OCI-LY3 (cell line): Measurements from ENCODE around the gene KRTAP1-5.
"Not testable (repeated sequence)": the region's sequence is repeated elsewhere in the genome, so short reads cannot be mapped to it uniquely, and the experiment has no call there.

Source experiments
- H2AFZ ChIP-seq: fragments of 200-600, 300-600 bp; shearing (Covaris generic); 2 replicates; pipeline ENCODE4 v1.6.0; 2014; ENCODE audit warnings: antibody characterized with exemption, low read depth, low read length
- H3K27ac ChIP-seq: fragments of 200-600, 300-600 bp; sonication (generic); 2 replicates; pipeline ENCODE4 v1.5.1; 2014; ENCODE audit warnings: mild to moderate bottlenecking, low read length, moderate library complexity, mixed read lengths
- H3K27me3 ChIP-seq: fragments of 200-600, 300-600 bp; sonication (generic); 2 replicates; pipeline ENCODE4 v1.6.1; 2014; ENCODE audit warnings: low read depth, low read length, mixed read lengths
- H3K36me3 ChIP-seq: fragments of 200-600, 300-600 bp; sonication (generic); replicated peaks from 2 replicates; pipeline ENCODE3; 2014; ENCODE audit warnings: low read depth, low read length, mixed read lengths
- H3K4me1 ChIP-seq: fragments of 300-600, 200-600 bp; sonication (generic); 2 replicates; pipeline ENCODE4 v1.6.1; 2014; ENCODE audit warnings: low read length, mixed read lengths
- H3K4me2 ChIP-seq: fragments of 200-600, 300-600 bp; sonication (generic); 2 replicates; pipeline ENCODE4 v1.6.1; 2014; ENCODE audit warnings: low read length, mixed read lengths
- H3K4me3 ChIP-seq: fragments of 300-600, 200-600 bp; sonication (generic); 2 replicates; pipeline ENCODE4 v1.5.1; 2014; ENCODE audit warnings: antibody characterized with exemption, mild to moderate bottlenecking, low read length, moderate library complexity
- H3K79me2 ChIP-seq: fragments of 300-600, 200-600 bp; shearing (Covaris generic); 2 replicates; pipeline ENCODE4 v1.6.1; 2014; ENCODE audit warnings: mild to moderate bottlenecking, low read length, mixed read lengths
- H3K9ac ChIP-seq: fragments of 300-600, 200-600 bp; shearing (Covaris generic); 2 replicates; pipeline ENCODE4 v1.6.0; 2014; ENCODE audit warnings: mild to moderate bottlenecking, low read length, moderate library complexity
- H3K9me3 ChIP-seq: fragments of 200-600, 300-600 bp; shearing (Covaris generic); 2 replicates; pipeline ENCODE4 v1.6.1; 2014; ENCODE audit warnings: low read length, mixed read lengths; ENCODE audit not compliant: insufficient read depth
- H4K20me1 ChIP-seq: fragments of 200-600, 300-600 bp; sonication (generic); 2 replicates; pipeline ENCODE4 v1.6.1; 2016; ENCODE audit warnings: low read length, mixed read lengths; ENCODE audit not compliant: insufficient read depth
- CTCF ChIP-seq: fragments of 200-600, 300-600 bp; sonication (generic); IDR thresholded peaks from 2 replicates; pipeline ENCODE4 v1.5.1; 2014; ENCODE audit warnings: antibody characterized with exemption, low read length, low read depth
- EZH2phosphoT487 ChIP-seq: fragments of 200-600 bp; shearing (Covaris generic); IDR thresholded peaks from 2 replicates; pipeline ENCODE4 v1.6.1; 2018; ENCODE audit warnings: antibody characterized with exemption, mixed run types, low read depth

Gene KRTAP1-5

GRCh38 chr17:41069031-41069430 is 42.0 kb upstream of the KRTAP1-5 start:
- H3K4me2 ChIP-seq: no peak overlapping the region
- no peaks in the 10 kb centered on the region for H3K9me3 ChIP-seq
- H3K36me3 ChIP-seq: no peaks in the 10 kb centered on the region
- H3K27ac ChIP-seq: no peak overlapping the region
- no peak overlapping the region for H3K9ac ChIP-seq
- TF ChIP-seq CTCF (no peak), EZH2phosphoT487 (no peak)
- no peak overlapping the region for H2AFZ ChIP-seq
- no peaks in the 10 kb centered on the region; the same call in 1 of the 2 replicates for H3K27me3 ChIP-seq
- no peaks in the 10 kb centered on the region for H3K4me1 ChIP-seq
- H4K20me1 ChIP-seq: no peaks in the 10 kb centered on the region
- H3K4me3 ChIP-seq: no peak overlapping the region
- no peaks in the 10 kb centered on the region for H3K79me2 ChIP-seq

GRCh38 chr17:41067281-41067680 is 40.3 kb upstream of the KRTAP1-5 start:
- no peak overlapping the region for H3K4me3 ChIP-seq
- no peak overlapping the region for H3K4me2 ChIP-seq
- H3K9me3 ChIP-seq: no peaks in the 10 kb centered on the region
- H3K79me2 ChIP-seq: no peaks in the 10 kb centered on the region
- no peaks in the 10 kb centered on the region for H3K36me3 ChIP-seq
- no peak overlapping the region for H3K27ac ChIP-seq
- TF ChIP-seq EZH2phosphoT487 (no peak), CTCF (no peak)
- no peaks in the 10 kb centered on the region for H3K4me1 ChIP-seq
- no peak overlapping the region for H2AFZ ChIP-seq
- no peak overlapping the region for H3K9ac ChIP-seq
- peaks cover 3% of the 10 kb centered on the region for H3K27me3 ChIP-seq
- H4K20me1 ChIP-seq: no peaks in the 10 kb centered on the region

GRCh38 chr17:41065829-41066624 is 39.0 kb upstream of the KRTAP1-5 start, which contains the start of gene KRTAP2-4:
TSS of gene KRTAP2-4 (minus strand) at chr17:41065879. CDS start at chr17:41065845, 34 bp downstream.
- Histone ChIP-seq H3K4me3 (no peak within 1 kb of the TSS), H3K9me3 (no peaks in the 10 kb centered on the region), H3K36me3 (no peaks in the 10 kb centered on the region), H3K27ac (no peak within 1 kb of the TSS), H3K9ac (no peak within 1 kb of the TSS), H2AFZ (no peak within 1 kb of the TSS), H3K4me1 (no peaks in the 10 kb centered on the region), H3K27me3 (peaks cover 15% of the 10 kb centered on the region), H3K79me2 (no peaks in the 10 kb centered on the region), H3K4me2 (no peak within 1 kb of the TSS), H4K20me1 (no peaks in the 10 kb centered on the region)
- no peak for TF ChIP-seq CTCF
- no peak for TF ChIP-seq EZH2phosphoT487

- H3K4me2 ChIP-seq, H3K27ac ChIP-seq, H3K4me1 ChIP-seq, H3K36me3 ChIP-seq, H3K9ac ChIP-seq, H2AFZ ChIP-seq, H3K79me2 ChIP-seq, H3K9me3 ChIP-seq, H4K20me1 ChIP-seq, H3K4me3 ChIP-seq: not testable (repeated sequence)
- H3K27me3 ChIP-seq: peaks cover 23% of the 10 kb centered on the region
Observed at GRCh38 chr17:41065016-41065689, 38.1 kb upstream of the KRTAP1-5 start.
